A673 (cell line): Measurements from ENCODE around the gene UNC13B.
"Not testable (repeated sequence)": the region's sequence is repeated elsewhere in the genome, so short reads cannot be mapped to it uniquely, and the experiment has no call there.

Source experiments
- EZH2 ChIP-seq: fragments of 200-600 bp; sonication (generic); IDR thresholded peaks from 2 replicates; pipeline ENCODE4 v1.6.1; 2017; ENCODE audit warnings: borderline replicate concordance, low read depth, mild to moderate bottlenecking, mixed read lengths, antibody characterized with exemption, low read length; ENCODE audit not compliant: poor library complexity, severe bottlenecking
- TF ChIP-seq, protein P1 (sequence below): fragments of 300-800, 200-600 bp; sonication (generic); conservative IDR thresholded peaks from 2 replicates; pipeline ENCODE4 v1.5.1; 2017; ENCODE audit warnings: low read depth, mild to moderate bottlenecking, antibody characterized with exemption, low read length, moderate library complexity, mixed read lengths

DNA sequence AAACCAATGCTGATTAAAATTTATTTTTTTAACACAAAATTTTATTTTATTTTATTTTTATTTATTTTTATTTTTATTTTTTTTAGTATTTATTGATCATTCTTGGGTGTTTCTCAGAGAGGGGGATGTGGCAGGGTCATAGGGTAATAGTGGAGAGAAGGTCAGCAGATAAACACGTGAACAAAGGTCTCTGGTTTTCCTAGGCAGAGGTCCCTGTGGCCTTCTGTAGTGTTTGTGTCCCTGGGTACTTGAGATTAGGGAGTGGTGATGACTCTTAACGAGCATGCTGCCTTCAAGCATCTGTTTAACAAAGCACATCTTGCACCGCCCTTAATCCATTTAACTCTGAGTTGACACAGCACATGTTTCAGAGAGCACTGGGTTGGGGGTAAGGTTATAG, 20.6 kb downstream of the UNC13B start:
- TF ChIP-seq, protein P1, sequence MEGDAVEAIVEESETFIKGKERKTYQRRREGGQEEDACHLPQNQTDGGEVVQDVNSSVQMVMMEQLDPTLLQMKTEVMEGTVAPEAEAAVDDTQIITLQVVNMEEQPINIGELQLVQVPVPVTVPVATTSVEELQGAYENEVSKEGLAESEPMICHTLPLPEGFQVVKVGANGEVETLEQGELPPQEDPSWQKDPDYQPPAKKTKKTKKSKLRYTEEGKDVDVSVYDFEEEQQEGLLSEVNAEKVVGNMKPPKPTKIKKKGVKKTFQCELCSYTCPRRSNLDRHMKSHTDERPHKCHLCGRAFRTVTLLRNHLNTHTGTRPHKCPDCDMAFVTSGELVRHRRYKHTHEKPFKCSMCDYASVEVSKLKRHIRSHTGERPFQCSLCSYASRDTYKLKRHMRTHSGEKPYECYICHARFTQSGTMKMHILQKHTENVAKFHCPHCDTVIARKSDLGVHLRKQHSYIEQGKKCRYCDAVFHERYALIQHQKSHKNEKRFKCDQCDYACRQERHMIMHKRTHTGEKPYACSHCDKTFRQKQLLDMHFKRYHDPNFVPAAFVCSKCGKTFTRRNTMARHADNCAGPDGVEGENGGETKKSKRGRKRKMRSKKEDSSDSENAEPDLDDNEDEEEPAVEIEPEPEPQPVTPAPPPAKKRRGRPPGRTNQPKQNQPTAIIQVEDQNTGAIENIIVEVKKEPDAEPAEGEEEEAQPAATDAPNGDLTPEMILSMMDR = not testable (repeated sequence)
- not testable (repeated sequence) for TF ChIP-seq EZH2
